NCI-H226 (cell line): ENCODE results near the gene ZNFX1.

Experiments
- DNase-seq: peaks from one replicate; pipeline ENCODE4 v3.0.0-alpha.2; 2015

Gene ZNFX1

DNA sequence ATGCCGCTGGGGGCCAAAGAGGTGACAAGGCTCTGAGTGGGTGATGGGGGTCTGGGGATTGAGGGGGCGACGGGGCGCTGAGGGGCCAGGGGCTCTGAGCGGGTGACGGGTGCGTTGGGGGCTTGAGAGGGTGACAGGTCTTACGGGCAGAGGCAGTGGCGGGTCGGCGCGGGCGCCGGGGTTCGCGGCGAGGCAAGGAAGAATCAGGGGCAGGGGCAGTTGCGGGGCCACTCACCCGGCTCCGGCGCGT lies 146 bp downstream of the ZNFX1 start:
- no peak for DNase-seq

DNA sequence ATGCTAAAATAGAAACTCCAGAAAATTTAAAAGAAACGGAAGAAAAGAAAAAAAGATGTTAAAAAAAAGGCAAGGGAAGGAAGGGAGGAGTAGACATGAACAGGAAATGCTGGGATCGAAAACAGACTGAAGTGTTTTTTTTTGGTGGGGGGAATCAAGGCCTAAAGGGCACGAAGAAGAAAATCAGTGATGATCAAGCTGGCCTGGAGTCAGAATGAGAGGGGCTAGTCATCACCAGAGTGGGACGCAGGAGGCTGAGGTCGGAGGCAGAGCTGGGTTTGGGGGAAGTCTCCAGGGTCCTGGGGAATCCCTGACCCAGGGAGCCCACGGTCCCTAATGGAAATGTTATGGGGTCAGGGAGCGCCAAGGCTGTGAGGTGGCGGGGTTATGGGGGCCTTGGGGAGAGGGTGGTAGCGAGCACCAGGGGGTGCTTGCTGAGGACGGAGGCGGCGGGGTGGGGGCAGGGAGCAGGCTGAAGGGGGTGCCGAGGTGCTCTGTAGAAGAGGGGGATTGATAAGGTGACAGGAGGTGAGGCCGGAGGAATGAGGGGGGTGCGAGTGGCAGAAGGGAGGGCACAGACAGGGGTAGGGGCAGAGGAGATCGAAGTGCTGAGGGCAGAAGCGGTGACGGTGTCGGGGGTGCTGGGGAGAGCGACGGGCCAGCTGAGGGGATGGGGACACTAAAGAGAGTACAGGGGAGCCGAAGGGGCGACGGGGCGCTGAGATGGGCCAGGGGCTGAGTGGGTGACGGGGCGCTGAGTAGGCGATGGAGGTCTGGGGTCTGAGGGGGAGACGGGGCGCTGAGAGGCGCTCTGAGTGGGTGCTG lies 684 bp downstream of the ZNFX1 start:
- no peak for DNase-seq

DNA sequence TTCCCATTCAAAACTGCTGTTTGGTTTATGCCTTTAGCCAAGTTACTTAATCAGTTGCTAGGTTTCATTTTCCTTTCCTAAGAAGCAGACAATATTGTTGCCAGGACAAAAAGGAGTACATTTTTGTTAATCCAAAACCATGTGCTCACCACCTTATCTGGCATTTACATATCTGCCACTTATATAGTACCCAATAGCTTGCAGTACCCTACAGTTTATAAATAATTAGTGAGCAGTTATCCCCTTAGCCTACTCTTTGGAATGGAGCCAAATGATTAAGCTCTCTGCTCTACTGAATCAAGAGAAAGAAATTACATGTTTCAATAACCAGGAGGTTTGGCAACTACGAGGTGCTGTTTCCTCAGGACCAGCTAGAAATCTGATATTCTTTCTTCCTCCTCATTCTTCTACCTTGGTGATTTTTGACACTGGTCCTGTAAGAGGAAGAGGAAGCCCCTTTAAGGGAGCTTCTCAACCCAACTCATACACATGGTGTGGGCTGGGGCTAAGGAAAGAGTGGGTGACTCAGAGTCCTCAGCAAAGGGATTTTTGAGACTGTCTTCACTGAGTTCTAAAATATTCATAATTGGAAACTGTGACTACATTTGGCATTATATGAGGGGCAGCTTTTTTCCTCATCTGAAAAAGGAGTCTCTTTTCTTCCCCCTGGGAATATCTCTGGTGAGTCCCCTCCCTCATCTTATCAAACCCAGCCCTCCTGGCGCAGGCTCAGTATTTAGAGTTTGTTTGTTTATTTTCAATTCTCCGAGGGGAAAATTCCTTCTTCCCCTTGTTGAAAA lies 1.5 kb downstream of the ZNFX1 start:
- peak; percentile 65 for DNase-seq

DNA sequence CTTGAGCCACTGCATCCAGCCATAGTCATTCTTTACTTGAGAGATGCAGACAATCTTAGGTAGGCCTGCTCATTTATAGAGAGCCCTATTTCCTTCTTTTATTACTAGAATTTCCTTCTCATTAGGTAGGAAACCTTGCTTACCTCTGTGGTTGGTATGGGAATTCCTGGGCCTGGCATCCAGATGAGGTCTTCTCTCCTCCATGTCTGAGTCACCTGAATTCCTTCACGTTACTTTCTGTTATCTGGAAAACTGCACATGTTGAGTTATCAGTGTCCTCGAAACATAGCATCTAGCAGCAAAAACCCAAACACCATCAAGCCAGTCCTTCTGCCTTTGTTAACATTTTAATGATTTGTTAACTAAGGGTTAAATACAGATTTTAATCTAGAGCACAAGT lies 2.2 kb downstream of the ZNFX1 start:
- DNase-seq, result peak; percentile 91

DNA sequence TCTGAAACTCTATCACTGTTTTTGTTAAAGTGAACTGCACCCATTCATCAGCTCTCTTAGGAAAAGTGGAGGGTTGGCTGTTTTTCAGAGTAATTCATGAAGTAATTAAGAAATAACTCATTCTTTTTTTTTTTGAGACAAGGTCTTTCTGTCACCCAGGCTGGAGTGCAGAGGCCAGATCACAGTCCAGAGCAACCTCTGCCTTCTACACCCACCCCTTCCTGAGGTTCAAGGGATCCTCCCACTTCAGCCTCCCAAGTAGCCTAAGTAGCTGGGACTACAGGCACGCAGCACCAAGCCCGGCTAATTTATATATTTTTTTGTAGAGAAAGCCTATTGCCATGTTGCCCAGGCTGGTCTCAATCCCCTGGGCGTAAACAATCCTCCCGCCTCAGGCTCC lies 2.6 kb downstream of the ZNFX1 start:
- DNase-seq, result no peak

DNA sequence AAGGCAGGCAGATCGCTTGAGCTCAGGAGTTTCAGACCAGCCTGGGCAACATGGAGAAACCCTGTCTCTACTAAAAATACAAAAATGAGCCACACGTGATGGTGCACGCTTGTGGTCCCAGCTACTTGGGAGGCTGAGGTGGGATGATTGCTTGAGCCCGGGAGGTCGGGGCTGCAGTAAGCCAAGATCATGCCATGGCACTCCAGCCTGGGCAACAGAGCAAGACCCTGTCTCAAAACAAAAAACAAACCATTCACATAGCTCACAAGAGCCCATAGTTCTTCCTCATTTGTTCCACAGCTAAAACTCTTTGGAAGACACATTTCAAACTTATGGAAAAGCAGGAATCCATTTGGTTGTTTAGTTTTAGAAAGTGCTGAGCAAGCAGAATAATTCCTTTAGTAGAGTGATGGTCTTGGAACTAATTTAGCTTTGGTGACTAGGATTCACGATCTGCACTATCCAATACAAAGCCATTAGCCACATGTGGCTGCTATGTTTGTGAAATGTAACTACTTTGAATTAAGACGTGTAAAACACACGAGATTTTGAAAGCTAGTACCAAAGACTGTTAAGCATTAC lies 4.1 kb downstream of the ZNFX1 start:
- DNase-seq, result no peak

DNA sequence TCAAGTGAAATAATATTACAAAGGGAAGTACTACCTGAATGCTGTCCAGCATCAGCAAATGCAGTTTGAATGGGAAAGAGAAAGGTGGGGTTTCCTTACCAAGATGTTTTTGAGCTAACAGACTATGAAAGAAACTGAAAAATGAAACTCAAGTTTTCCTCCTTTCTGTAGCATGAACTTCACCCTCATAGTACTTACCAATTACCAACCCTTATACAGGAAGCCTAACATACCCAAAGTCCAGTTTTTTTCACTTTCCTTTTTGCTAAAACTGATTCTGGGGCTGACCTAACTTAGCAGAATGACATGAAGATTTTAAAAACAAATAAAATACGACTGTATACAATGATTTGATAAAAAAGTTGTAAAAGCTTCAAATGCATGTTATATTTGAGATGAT lies 5.2 kb downstream of the ZNFX1 start:
- DNase-seq, result no peak

DNA sequence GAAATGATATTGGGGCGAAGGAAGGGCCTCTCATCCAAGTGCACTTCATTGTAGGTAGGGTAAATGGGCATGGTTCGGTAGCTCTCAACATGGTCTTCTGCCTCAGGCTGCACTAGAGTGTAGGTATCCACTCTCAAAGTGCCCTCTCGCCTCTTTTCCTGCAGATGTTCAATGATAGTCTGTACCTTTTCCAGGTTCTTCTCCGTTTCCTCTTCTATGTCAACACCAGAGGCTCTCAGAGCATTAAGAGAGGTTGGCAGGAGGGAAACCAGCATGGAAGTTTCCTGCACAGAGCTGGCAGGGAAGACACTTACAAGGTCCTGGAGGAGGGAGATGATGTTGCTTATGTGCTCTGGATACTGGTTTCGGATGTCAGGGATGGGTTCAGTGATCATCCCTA lies 7.1 kb downstream of the ZNFX1 start:
- no peak for DNase-seq

DNA sequence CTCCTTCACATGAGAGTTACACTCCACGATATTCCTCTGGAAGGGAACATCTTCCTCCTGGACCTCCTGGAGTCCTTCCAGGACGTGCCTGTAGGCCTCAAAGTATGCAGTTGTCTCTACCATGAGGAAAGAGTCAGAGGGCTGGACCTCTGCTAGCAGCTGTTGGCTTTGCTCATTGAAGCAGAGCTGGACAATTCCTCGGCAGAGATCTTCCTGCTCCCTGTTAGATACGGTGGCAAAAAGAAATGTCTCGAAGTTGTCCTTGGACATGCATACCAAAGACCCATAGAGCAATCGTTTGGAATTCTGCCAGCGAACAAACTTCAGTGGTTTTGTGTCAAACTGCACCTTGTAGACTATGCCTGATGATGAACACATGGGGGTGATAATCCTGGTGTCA lies 7.7 kb downstream of the ZNFX1 start:
- no peak for DNase-seq

DNA sequence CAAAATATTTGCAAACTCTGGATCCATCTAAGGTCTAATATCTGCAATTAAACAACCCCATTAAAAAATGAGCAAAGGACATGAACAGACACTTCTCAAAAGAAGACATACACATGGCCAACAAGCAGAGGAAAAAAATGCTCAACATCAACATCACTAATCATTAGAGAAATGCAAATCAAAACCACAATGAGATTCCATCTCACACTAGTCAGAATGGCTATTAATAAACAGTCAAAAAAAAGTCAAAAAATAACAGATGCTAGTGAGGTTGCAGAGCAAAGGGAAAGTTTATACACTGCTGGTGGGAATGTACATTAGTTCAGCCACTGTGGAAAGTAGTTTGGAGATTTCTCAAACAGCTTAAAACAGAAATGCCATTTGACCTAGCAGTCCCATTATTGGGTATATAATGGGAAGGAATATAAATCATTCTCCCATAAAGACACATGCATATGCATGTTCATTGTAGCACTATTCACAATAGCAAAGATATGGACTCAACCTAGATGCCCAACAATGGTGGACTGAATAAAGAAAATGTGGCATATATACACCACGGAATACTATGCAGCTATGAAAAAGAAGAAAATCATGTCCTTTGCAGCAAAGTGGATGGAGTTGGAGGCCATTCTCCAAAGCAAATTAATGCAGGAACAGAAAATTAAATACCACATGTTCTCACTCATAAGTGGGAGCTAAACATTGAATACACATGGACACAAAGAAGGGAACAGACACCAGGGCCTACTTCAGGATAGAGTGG lies 9.1 kb downstream of the ZNFX1 start:
- DNase-seq, result no peak

DNA sequence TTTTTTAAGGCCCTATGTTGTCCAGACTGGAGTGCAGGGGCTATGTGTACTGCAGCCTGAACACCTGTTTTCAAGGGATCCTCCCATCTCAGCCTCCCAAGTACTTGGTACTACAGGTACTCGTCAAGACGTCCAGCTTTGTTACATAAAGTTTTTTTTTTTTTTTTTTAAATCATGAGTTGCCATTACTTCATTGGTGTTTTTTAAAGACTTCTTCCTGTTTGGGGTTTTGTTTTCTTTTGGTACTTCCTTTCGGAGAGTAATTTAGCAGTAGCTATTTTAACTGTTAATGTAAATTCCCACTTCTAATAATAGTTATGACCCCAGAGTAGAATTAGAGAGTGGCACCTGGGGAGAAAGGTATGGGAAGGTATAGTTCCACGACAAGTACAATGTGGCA lies 10.5 kb downstream of the ZNFX1 start:
- DNase-seq, result no peak

DNA sequence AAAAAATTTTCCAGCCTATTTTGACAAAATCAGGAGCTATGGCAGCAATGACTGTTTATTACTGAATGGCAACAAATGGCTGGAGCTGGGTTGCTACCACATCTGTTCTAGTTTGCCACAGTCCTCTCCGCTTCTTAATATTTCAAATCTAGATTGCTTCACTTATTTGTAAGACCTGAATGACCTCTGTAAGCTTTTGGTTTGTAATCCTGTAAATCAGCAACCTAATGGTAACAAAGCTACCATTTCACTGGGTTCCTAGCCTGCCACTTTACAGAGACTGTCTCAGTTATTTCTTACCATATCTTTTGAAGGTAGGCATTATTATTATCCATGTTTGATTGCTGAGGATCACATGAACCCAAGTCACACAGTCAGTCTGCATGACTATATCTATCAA lies 15.4 kb downstream of the ZNFX1 start:
- no peak for DNase-seq

DNA sequence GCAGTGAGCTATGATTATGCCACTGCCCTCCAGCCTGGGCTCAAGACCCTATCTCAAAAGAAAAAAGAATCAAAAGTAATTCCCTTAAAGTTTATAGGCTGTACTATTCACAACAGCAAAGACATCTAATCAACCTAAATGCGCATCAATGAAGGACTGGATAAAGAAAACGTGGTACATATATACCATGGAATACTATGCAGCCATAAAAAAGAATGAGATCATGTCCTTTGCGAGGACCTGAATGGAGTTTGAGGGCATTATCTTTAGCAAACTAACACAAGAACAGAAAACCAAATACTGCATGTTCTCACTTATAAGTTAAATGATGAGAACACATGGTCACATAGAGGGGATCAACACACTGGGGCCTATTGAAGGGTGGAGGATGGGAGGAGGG lies 16.7 kb downstream of the ZNFX1 start:
- no peak for DNase-seq

DNA sequence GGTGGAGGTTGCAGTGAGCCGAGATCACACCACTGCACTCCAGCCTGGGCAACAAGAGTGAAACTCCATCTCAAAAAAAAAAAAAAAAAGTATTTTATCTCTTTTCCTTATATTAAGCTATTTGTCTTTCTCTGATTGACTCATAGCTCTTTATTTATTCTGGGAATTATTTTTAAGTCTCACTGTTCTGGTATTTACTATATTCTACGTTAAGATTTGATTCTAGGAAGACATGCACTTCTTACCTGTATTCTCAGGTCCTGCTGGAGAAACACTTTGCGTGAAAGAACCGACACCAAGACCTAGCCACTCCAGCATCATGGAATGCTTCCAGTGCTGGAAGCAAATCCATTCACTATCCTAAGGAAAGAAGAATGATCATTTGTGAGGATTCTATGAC lies 17.6 kb downstream of the ZNFX1 start:
- DNase-seq, result no peak

DNA sequence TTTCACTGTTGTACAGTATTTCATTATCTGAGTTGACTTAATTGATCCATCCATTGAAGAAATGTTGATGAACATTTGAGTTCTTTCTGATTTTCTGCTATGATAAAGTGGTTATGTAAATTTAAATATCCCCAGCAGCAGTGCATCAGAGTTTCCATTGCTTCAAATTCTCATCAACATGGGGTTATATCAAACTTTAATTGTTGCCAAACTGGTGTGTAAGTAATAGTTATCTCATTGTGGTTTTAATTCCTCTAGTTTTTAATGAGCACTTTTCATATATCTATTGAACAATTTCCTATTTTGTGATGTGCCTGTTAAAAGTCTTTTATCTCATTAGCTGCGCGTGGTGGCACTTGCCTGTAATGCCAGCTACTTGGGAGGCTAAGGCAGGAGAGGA lies 18.1 kb downstream of the ZNFX1 start:
- no peak for DNase-seq

DNA sequence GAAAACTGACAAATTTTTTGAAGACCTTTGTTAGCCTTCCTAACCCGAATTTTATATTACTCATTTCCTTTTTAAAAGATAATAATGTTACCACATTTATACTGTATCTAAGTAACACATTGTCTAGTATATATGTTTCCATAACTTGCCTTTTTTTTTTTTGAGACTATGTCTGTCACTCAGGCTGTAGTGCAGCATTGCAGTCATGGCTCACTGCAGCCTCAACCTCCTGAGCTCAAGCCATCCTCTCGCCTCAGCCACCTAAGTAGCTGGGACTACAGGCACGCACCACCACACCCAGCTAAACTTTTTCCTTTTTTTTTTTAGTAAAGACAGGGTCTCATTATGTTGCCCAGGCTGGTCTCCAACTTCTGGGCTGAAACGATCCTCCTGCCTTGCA lies 18.6 kb downstream of the ZNFX1 start:
- no peak for DNase-seq

DNA sequence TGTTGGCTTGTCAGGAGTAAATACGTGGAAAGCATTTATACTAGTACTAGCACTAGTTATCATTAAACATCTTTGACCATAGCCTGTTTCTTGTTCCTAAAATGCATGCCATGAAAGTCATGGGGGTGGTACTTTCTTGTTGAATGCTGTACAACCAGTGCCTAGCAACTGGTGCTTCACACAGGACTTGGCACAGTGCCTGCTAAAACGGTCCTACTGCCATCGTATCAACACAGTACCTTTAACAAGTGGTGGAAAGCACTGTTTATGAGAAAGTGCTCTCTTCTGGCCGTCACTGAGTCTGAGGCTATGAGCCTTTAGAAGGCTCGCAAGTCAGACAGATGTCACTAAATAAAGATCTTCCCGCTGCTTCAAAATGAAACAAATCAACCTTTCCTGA lies 21.6 kb downstream of the ZNFX1 start:
- DNase-seq, result no peak

DNA sequence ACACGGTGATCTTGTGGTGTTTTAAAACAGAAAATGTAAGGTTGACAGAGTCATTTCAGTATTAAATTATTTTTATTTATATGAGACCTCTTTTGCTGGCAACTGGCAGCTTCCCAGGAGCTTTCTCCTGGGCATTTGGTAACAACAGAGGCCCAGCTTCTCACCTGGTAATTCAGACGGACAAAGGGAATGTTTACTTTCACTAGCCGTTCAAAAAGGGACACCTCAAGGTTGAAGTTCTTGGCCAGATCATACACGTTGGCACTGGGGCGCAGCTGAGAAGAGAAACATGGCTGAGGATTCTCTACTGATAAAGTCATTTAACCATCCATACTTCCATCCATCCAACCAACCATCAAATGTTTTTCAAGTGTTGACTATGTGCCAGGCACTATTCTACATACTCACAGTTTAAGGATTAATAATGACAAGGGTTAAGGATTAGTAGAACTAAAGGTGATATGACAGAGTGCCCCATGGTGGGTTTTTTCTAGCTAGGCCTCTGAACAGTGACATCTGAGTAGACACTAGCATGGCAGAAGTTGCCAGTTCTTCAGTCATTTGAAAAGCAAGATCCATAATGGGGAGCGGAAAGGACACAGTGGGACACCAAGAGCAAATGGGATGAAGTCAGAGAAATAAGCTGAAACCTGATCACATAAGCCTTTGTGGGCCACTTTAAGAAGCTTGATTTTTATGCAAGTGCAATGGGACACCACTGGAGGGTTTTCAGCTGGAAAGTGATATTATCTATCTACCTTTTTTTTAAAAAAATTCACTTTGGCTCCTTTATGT lies 25.1 kb downstream of the ZNFX1 start:
- no peak for DNase-seq

DNA sequence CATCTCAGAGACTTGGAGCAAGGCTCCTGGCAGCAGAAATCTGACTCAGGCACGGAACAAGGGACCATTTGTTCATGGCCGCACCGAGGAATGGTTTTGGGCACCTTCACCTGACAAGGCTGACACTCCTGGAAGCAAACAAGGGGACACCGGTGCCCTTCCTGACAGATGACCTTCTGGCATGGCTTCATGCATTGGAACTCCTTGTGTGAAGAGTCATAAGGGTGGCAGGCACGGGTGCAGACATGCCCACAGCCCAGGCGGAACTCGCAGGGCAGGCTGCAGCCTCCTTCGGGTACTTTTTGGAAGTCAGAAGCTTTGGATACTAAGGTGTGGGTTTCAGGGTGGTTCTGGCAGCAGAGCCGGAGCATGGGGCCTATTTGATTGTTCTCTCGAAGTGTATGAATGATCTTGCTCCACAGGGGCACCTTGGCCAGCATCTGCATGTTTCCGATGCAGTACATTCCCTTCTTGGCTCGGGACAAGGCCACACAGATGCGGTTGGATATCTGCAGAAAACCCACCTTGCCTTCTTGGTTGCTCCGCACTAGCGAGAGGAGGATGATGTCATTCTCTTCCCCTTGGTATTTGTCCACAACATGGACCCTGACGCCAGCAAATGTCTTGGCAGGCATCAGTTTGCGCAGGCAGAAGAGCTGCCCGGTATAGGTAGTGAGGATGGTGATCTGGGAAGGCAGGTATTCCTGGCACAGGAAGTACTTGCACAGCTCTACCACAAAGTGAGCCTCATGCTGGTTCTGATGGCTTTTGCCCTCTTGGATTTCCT lies 28.8 kb downstream of the ZNFX1 start:
- no peak for DNase-seq

DNA sequence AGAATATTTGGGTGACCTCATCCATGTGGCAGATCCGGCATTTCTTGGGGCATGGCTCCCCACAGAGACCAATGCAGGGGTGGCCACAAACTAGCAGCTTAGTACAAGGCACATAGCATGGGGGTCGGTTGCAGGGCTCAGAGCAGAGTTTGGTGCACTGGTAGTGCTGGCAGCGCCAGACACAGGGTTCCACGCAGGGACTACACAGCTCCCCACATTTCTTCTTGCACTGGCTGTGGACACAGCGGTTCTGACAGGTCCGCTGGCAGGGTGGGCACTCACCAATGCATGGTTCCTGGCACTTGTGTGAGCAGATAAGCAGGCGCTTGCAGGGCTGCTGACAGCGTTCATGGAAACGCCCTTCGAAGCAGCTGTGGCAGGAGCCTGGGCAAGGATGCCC lies 29.6 kb downstream of the ZNFX1 start:
- DNase-seq, result no peak

DNA sequence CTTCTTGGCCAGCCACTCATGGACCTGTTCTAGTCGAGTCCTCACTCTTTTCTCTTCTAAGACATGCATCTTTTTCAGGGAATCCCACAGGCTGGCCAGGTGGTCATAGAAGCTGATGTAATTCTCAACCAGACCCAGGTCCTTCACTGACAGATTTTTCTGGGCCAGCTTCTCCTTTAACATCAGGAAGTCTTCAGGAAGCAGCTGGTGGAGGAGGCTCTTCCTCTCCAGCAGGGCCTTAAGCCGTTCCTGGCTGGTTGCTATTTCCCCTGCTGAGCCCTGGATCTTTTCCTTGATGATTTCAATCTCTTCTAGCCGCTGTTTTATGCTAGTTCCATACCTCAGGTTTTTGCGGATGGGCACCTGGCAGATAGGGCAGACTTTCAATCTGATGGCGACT lies 30.1 kb downstream of the ZNFX1 start:
- no peak for DNase-seq

DNA sequence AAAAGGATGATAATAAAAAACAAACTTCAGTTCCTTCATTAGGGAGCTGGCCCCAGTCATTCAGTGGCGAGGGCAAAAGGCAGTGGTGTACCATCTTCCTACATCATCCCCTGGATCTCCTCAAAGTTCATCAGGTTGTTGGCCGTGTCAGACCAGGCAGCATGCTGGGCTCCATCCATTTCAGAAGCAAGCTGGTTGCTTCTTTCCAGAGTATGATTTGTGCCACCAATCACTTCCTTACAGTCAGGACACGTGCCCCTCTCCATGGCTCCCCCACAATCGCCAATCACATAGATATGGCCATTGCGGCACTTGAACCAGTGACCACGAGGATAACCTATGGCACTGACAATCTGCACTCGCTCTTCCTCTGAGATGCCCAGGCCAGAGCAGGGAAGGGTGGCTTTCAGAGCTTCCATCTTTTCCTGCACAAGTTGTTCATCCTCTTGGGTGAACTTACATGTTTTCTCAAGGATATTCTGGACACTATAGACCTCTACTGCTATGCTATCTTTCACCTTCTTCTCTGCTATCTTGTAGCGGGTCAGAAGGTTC lies 30.6 kb downstream of the ZNFX1 start:
- no peak for DNase-seq
